ENCODE results near the gene ERBB4.

ERBB4 gene

GRCh38 chr2:212538305-212539071, at the start of gene ERBB4:
TSS of gene ERBB4 (minus strand) at chr2:212538802. CDS start at chr2:212538530, 272 bp downstream.
- Histone ChIP-seq H3K9me3 (ENCODE audit: severe bottlenecking) (no peaks in the 10 kb centered on the region), H3K27me3 (ENCODE audit: insufficient read depth, low read depth, severe bottlenecking) (peaks cover 22% of the 10 kb centered on the region), H3K4me3 (ENCODE audit: low read depth, low read length) (peak within 1 kb of the TSS; percentile 84), H3K36me3 (no peaks in the 10 kb centered on the region), H3K27ac (no peak within 1 kb of the TSS)
- peak; percentile 8 for DNase-seq
- no peak for TF ChIP-seq CTCF (IDR thresholded peaks at IDR 0.05; ENCODE audit: low read depth, low read length)

- no peak overlapping the region for H3K27ac ChIP-seq
- DNase-seq, result no peak
- H3K27me3 ChIP-seq (ENCODE audit: insufficient read depth, low read depth, severe bottlenecking), result no peaks in the 10 kb centered on the region
- no peak overlapping the region for H3K4me3 ChIP-seq (ENCODE audit: low read depth, low read length)
- no peaks in the 10 kb centered on the region for H3K36me3 ChIP-seq
- no peak for TF ChIP-seq CTCF (IDR thresholded peaks at IDR 0.05; ENCODE audit: low read depth, low read length)
- peaks cover 3% of the 10 kb centered on the region for H3K9me3 ChIP-seq (ENCODE audit: severe bottlenecking)
Measured at GRCh38 chr2:212580117-212580516, 41.5 kb upstream of the ERBB4 start.

GRCh38 chr2:212556296-212556695, 17.7 kb upstream of the ERBB4 start:
- Histone ChIP-seq H3K4me3 (ENCODE audit: low read depth, low read length) (no peak overlapping the region), H3K27ac (no peak overlapping the region), H3K36me3 (no peaks in the 10 kb centered on the region), H3K9me3 (ENCODE audit: severe bottlenecking) (no peaks in the 10 kb centered on the region), H3K27me3 (ENCODE audit: insufficient read depth, low read depth, severe bottlenecking) (no peaks in the 10 kb centered on the region)
- TF ChIP-seq CTCF (IDR thresholded peaks at IDR 0.05; ENCODE audit: low read depth, low read length), result no peak
- DNase-seq, result no peak

GRCh38 chr2:212554233-212554632, 15.6 kb upstream of the ERBB4 start:
- Histone ChIP-seq H3K27me3 (ENCODE audit: insufficient read depth, low read depth, severe bottlenecking) (no peaks in the 10 kb centered on the region), H3K4me3 (ENCODE audit: low read depth, low read length) (no peak overlapping the region), H3K27ac (no peak overlapping the region), H3K36me3 (no peaks in the 10 kb centered on the region), H3K9me3 (ENCODE audit: severe bottlenecking) (no peaks in the 10 kb centered on the region)
- no peak for DNase-seq
- no peak for TF ChIP-seq CTCF (IDR thresholded peaks at IDR 0.05; ENCODE audit: low read depth, low read length)

- no peaks in the 10 kb centered on the region for H3K9me3 ChIP-seq (ENCODE audit: severe bottlenecking)
- H3K36me3 ChIP-seq, result no peaks in the 10 kb centered on the region
- H3K4me3 ChIP-seq (ENCODE audit: low read depth, low read length), result no peak overlapping the region
- TF ChIP-seq CTCF (IDR thresholded peaks at IDR 0.05; ENCODE audit: low read depth, low read length), result no peak
- DNase-seq, result no peak
- H3K27ac ChIP-seq, result no peak overlapping the region
- H3K27me3 ChIP-seq (ENCODE audit: insufficient read depth, low read depth, severe bottlenecking), result no peaks in the 10 kb centered on the region
Measured at GRCh38 chr2:212549941-212550340, 11.3 kb upstream of the ERBB4 start.

GRCh38 chr2:212549463-212549862, 10.9 kb upstream of the ERBB4 start:
- DNase-seq, result no peak
- Histone ChIP-seq H3K27me3 (ENCODE audit: insufficient read depth, low read depth, severe bottlenecking) (no peaks in the 10 kb centered on the region), H3K36me3 (no peaks in the 10 kb centered on the region), H3K9me3 (ENCODE audit: severe bottlenecking) (no peaks in the 10 kb centered on the region), H3K27ac (no peak overlapping the region), H3K4me3 (ENCODE audit: low read depth, low read length) (no peak overlapping the region)
- TF ChIP-seq CTCF (IDR thresholded peaks at IDR 0.05; ENCODE audit: low read depth, low read length), result no peak
